ENCODE results near the gene INSR.

Gene INSR

GRCh38 chr19:7336321-7336973 is 42.2 kb upstream of the INSR start:
- no peak for TF ChIP-seq CTCF (IDR thresholded peaks at IDR 0.05; ENCODE audit: poor library complexity, severe bottlenecking)
- H3K4me3 ChIP-seq (ENCODE audit: severe bottlenecking): no peak overlapping the region
- no peak overlapping the region for H3K27ac ChIP-seq (ENCODE audit: poor library complexity, severe bottlenecking)
- no peaks in the 10 kb centered on the region for H3K9me3 ChIP-seq (ENCODE audit: severe bottlenecking)
- no peaks in the 10 kb centered on the region for H3K4me1 ChIP-seq (ENCODE audit: insufficient read depth, poor library complexity, severe bottlenecking)
- no peaks in the 10 kb centered on the region for H3K36me3 ChIP-seq (ENCODE audit: low read depth)
- ATAC-seq (ENCODE audit: low read depth) (no peak), DNase-seq (ENCODE audit: low spot score) (no peak)
- no peaks in the 10 kb centered on the region for H3K27me3 ChIP-seq (ENCODE audit: insufficient read depth, poor library complexity, severe bottlenecking)

- no peak for DNase-seq (ENCODE audit: low spot score)
- TF ChIP-seq CTCF (IDR thresholded peaks at IDR 0.05; ENCODE audit: poor library complexity, severe bottlenecking): no peak
- Histone ChIP-seq H3K36me3 (ENCODE audit: low read depth) (no peaks in the 10 kb centered on the region), H3K4me3 (ENCODE audit: severe bottlenecking) (no peak overlapping the region), H3K9me3 (ENCODE audit: severe bottlenecking) (no peaks in the 10 kb centered on the region), H3K4me1 (ENCODE audit: insufficient read depth, poor library complexity, severe bottlenecking) (no peaks in the 10 kb centered on the region), H3K27ac (ENCODE audit: poor library complexity, severe bottlenecking) (no peak overlapping the region), H3K27me3 (ENCODE audit: insufficient read depth, poor library complexity, severe bottlenecking) (no peaks in the 10 kb centered on the region)
- ATAC-seq (ENCODE audit: low read depth): no peak
Measured at GRCh38 chr19:7333198-7334118, 39.2 kb upstream of the INSR start.

- no peak for DNase-seq (ENCODE audit: low spot score)
- Histone ChIP-seq H3K27me3 (ENCODE audit: insufficient read depth, poor library complexity, severe bottlenecking) (no peaks in the 10 kb centered on the region), H3K9me3 (ENCODE audit: severe bottlenecking) (no peaks in the 10 kb centered on the region), H3K4me1 (ENCODE audit: insufficient read depth, poor library complexity, severe bottlenecking) (no peaks in the 10 kb centered on the region), H3K4me3 (ENCODE audit: severe bottlenecking) (no peak overlapping the region), H3K36me3 (ENCODE audit: low read depth) (no peaks in the 10 kb centered on the region), H3K27ac (ENCODE audit: poor library complexity, severe bottlenecking) (no peak overlapping the region)
- no peak for TF ChIP-seq CTCF (IDR thresholded peaks at IDR 0.05; ENCODE audit: poor library complexity, severe bottlenecking)
- ATAC-seq (ENCODE audit: low read depth): no peak
Measured at GRCh38 chr19:7331446-7331845, 37.2 kb upstream of the INSR start.

GRCh38 chr19:7328647-7329046 is 34.4 kb upstream of the INSR start:
- ATAC-seq (ENCODE audit: low read depth): no peak
- H3K36me3 ChIP-seq (ENCODE audit: low read depth): no peaks in the 10 kb centered on the region
- no peak for DNase-seq (ENCODE audit: low spot score)

More at GRCh38 chr19:7328647-7329046, 34.4 kb upstream of the INSR start:
- no peak for TF ChIP-seq CTCF (IDR thresholded peaks at IDR 0.05; ENCODE audit: poor library complexity, severe bottlenecking)
- Histone ChIP-seq H3K27ac (ENCODE audit: poor library complexity, severe bottlenecking) (no peak overlapping the region), H3K4me3 (ENCODE audit: severe bottlenecking) (no peak overlapping the region), H3K9me3 (ENCODE audit: severe bottlenecking) (no peaks in the 10 kb centered on the region), H3K27me3 (ENCODE audit: insufficient read depth, poor library complexity, severe bottlenecking) (no peaks in the 10 kb centered on the region), H3K4me1 (ENCODE audit: insufficient read depth, poor library complexity, severe bottlenecking) (no peaks in the 10 kb centered on the region)
